HepG2 (cell line): ENCODE results near the gene P4HTM. TPM values are rescaled to one million over a fixed set of nuclear protein-coding genes. Genes with fewer than 3 reads are reported as not detected.

Experiments
- FOXC1 ChIP-seq: sonication (generic); formaldehyde crosslinking; IDR thresholded peaks from 2 replicates; pipeline ENCODE4 v1.8.0; 2022; ENCODE audit warnings: mild to moderate bottlenecking, missing genetic modification reagents, borderline replicate concordance
- HMG20B ChIP-seq: conservative IDR thresholded peaks from 2 replicates; pipeline ENCODE4 v1.6.1; 2016; ENCODE audit warnings: missing genetic modification reagents, missing compliant biosample characterization
- KAT8 ChIP-seq: IDR thresholded peaks from 2 replicates; pipeline ENCODE4 v1.6.1; 2016; ENCODE audit warnings: missing genetic modification reagents, missing compliant biosample characterization
- MED8 ChIP-seq: sonication (generic); formaldehyde crosslinking; IDR thresholded peaks from 2 replicates; pipeline ENCODE4 v1.8.1; 2023; ENCODE audit warnings: mild to moderate bottlenecking, missing genetic modification reagents; ENCODE audit not compliant: insufficient replicate concordance
- TOE1 ChIP-seq: sonication (generic); formaldehyde crosslinking; IDR thresholded peaks from 2 replicates; pipeline ENCODE4 v1.4.0; 2020; ENCODE audit warnings: mild to moderate bottlenecking, missing genetic modification reagents
- ZC3H13 ChIP-seq: sonication (generic); formaldehyde crosslinking; IDR thresholded peaks from 2 replicates; pipeline ENCODE4 v1.8.1; 2023; ENCODE audit warnings: mild to moderate bottlenecking, missing genetic modification reagents, moderate library complexity
- ZMAT3 ChIP-seq: sonication (generic); formaldehyde crosslinking; conservative IDR thresholded peaks from 2 replicates; pipeline ENCODE4 v1.7.0; 2021; ENCODE audit warnings: missing genetic modification reagents
- ZNF577 ChIP-seq: sonication (generic); formaldehyde crosslinking; IDR thresholded peaks from 2 replicates; pipeline ENCODE4 v1.4.0; 2020; ENCODE audit warnings: mild to moderate bottlenecking, low read depth, missing genetic modification reagents, borderline replicate concordance
- ZNF747 ChIP-seq: sonication (generic); formaldehyde crosslinking; IDR thresholded peaks from 2 replicates; pipeline ENCODE4 v1.8.1; 2023; ENCODE audit warnings: missing genetic modification reagents, mild to moderate bottlenecking, borderline replicate concordance
- ZNF749 ChIP-seq: sonication (generic); formaldehyde crosslinking; IDR thresholded peaks from 2 replicates; pipeline ENCODE4 v1.8.0; 2022; ENCODE audit warnings: mild to moderate bottlenecking, missing genetic modification reagents, moderate library complexity, borderline replicate concordance
- polyA plus RNA-seq, 8 experiments: library from polyadenylated mRNA; depleted of rRNA in 3 of 8; stranded (reverse) in 7 of 8; unstranded in 1 of 8; fragments of >200 nt; fragmentation: Illumina TruSeq in 4 of 8; extraction: Trizol in 4 of 8; gene quantifications; 2 replicates each; pipeline versions ENCODE4 v1.2.1 to v1.2.3, GENCODE V29; 2011 to 2016; ENCODE audit warnings: low read depth in 4 of 8, missing spikeins in 1 of 8, mixed read lengths in 1 of 8; ENCODE audit not compliant: insufficient read depth in 1 of 8
- total RNA-seq, 5 experiments: library from RNA; depleted of rRNA; stranded (reverse); fragments of >200 nt; fragmentation: Illumina TruSeq; extraction: Trizol; gene quantifications; 2 replicates each; pipeline ENCODE4 v1.2.3, GENCODE V29; 2016; ENCODE audit warnings: low read depth in 1 of 5
- TF ChIP-seq, protein P1 (sequence below): sonication (generic); formaldehyde crosslinking; IDR thresholded peaks from 2 replicates; pipeline ENCODE4 v1.5.0; 2020; ENCODE audit warnings: missing genetic modification reagents
- TF ChIP-seq, protein P2 (sequence below): sonication (generic); formaldehyde crosslinking; IDR thresholded peaks from 2 replicates; pipeline ENCODE4 v1.4.0; 2020; ENCODE audit warnings: mild to moderate bottlenecking, missing genetic modification reagents
- TF ChIP-seq, protein P3 (sequence below): sonication (generic); formaldehyde crosslinking; IDR thresholded peaks from 2 replicates; pipeline ENCODE4 v1.5.0; 2020; ENCODE audit warnings: mild to moderate bottlenecking, missing genetic modification reagents, borderline replicate concordance
- TF ChIP-seq, protein P4 (sequence below): sonication (generic); formaldehyde crosslinking; IDR thresholded peaks from 2 replicates; pipeline ENCODE4 v1.8.1; 2022; ENCODE audit warnings: mild to moderate bottlenecking, missing genetic modification reagents
- TF ChIP-seq, protein P5 (sequence below): sonication (generic); formaldehyde crosslinking; IDR thresholded peaks from 2 replicates; pipeline ENCODE4 v1.8.1; 2023; ENCODE audit warnings: mild to moderate bottlenecking, missing genetic modification reagents
- TF ChIP-seq, protein P6 (sequence below): IDR thresholded peaks from 2 replicates; pipeline ENCODE4 v1.6.1; 2018; ENCODE audit warnings: missing genetic modification reagents
- TF ChIP-seq, protein P7 (sequence below): sonication (generic); formaldehyde crosslinking; IDR thresholded peaks from 2 replicates; pipeline ENCODE4 v1.8.0; 2022; ENCODE audit warnings: mild to moderate bottlenecking, missing genetic modification reagents, borderline replicate concordance

The P4HTM gene
- total and polyA plus RNA-seq, 2 of the 13 experiments (the other 11 are each of a cell fraction or from before 2014, with no cell fraction given): 0.01 TPM; not detected in 1

DNA sequence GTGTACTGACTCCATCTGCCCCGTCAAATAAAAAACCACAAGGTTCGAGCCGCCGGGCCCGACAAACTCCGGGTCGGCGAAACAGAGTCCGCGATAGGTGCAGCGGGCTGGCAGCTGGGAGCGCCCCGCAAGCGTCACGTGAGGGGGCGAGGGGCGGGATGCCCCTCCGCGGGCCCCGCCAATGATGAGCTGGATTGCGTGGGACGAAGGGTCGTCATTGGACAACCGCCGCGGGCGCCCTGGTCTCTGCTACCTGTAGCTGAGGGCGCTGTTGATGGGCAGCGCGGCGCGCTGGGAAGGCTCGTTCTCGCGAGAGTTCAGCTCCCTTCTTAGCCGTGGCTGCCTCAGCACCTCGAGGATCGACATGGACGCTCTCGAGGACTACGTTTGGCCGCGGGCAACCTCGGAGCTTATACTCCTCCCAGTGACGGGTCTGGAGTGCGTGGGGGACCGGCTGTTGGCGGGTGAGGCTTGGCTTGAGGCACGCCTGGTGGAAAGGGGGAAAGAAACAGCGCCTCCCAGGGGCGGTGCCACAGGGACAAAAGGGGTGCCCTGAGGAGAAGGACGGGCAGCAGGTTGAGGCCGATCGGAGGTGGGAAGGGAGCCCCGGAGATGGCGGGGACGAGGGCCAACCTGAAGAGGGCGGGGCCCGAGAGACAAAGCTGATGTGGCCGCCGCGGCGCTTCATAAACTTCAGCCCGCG is 17.2 kb downstream of the P4HTM start, which contains the start of gene WDR6 (continued):
- TF ChIP-seq, protein P1, sequence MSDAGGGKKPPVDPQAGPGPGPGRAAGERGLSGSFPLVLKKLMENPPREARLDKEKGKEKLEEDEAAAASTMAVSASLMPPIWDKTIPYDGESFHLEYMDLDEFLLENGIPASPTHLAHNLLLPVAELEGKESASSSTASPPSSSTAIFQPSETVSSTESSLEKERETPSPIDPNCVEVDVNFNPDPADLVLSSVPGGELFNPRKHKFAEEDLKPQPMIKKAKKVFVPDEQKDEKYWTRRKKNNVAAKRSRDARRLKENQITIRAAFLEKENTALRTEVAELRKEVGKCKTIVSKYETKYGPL (CRISPR knock-in tag): no peak
- TF ChIP-seq HMG20B (CRISPR knock-in tag) (no peak), TOE1 (CRISPR knock-in tag) (no peak), ZMAT3 (0 out of 2 replicates have a peak, but pooled peaks have one; percentile 58), MED8 (CRISPR knock-in tag) (peak; percentile 57), ZC3H13 (CRISPR knock-in tag) (no peak), ZNF577 (no peak), FOXC1 (CRISPR knock-in tag) (peak; percentile 92), KAT8 (CRISPR knock-in tag) (peak; percentile 73; the same call in 1 of the 2 replicates), ZNF749 (CRISPR knock-in tag) (no peak), ZNF747 (CRISPR knock-in tag) (peak; percentile 94)
- TF ChIP-seq, protein P2, sequence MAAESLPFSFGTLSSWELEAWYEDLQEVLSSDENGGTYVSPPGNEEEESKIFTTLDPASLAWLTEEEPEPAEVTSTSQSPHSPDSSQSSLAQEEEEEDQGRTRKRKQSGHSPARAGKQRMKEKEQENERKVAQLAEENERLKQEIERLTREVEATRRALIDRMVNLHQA (CRISPR knock-in tag): no peak
- TF ChIP-seq, protein P3, sequence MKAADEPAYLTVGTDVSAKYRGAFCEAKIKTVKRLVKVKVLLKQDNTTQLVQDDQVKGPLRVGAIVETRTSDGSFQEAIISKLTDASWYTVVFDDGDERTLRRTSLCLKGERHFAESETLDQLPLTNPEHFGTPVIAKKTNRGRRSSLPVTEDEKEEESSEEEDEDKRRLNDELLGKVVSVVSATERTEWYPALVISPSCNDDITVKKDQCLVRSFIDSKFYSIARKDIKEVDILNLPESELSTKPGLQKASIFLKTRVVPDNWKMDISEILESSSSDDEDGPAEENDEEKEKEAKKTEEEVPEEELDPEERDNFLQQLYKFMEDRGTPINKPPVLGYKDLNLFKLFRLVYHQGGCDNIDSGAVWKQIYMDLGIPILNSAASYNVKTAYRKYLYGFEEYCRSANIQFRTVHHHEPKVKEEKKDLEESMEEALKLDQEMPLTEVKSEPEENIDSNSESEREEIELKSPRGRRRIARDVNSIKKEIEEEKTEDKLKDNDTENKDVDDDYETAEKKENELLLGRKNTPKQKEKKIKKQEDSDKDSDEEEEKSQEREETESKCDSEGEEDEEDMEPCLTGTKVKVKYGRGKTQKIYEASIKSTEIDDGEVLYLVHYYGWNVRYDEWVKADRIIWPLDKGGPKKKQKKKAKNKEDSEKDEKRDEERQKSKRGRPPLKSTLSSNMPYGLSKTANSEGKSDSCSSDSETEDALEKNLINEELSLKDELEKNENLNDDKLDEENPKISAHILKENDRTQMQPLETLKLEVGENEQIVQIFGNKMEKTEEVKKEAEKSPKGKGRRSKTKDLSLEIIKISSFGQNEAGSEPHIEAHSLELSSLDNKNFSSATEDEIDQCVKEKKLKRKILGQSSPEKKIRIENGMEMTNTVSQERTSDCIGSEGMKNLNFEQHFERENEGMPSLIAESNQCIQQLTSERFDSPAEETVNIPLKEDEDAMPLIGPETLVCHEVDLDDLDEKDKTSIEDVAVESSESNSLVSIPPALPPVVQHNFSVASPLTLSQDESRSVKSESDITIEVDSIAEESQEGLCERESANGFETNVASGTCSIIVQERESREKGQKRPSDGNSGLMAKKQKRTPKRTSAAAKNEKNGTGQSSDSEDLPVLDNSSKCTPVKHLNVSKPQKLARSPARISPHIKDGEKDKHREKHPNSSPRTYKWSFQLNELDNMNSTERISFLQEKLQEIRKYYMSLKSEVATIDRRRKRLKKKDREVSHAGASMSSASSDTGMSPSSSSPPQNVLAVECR: peak; percentile 92; the same call in 1 of the 2 replicates
- TF ChIP-seq, protein P4, sequence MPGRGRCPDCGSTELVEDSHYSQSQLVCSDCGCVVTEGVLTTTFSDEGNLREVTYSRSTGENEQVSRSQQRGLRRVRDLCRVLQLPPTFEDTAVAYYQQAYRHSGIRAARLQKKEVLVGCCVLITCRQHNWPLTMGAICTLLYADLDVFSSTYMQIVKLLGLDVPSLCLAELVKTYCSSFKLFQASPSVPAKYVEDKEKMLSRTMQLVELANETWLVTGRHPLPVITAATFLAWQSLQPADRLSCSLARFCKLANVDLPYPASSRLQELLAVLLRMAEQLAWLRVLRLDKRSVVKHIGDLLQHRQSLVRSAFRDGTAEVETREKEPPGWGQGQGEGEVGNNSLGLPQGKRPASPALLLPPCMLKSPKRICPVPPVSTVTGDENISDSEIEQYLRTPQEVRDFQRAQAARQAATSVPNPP (CRISPR knock-in tag): no peak
- TF ChIP-seq, protein P5, sequence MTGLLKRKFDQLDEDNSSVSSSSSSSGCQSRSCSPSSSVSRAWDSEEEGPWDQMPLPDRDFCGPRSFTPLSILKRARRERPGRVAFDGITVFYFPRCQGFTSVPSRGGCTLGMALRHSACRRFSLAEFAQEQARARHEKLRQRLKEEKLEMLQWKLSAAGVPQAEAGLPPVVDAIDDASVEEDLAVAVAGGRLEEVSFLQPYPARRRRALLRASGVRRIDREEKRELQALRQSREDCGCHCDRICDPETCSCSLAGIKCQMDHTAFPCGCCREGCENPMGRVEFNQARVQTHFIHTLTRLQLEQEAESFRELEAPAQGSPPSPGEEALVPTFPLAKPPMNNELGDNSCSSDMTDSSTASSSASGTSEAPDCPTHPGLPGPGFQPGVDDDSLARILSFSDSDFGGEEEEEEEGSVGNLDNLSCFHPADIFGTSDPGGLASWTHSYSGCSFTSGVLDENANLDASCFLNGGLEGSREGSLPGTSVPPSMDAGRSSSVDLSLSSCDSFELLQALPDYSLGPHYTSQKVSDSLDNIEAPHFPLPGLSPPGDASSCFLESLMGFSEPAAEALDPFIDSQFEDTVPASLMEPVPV (CRISPR knock-in tag): peak; percentile 75
- TF ChIP-seq, protein P6, sequence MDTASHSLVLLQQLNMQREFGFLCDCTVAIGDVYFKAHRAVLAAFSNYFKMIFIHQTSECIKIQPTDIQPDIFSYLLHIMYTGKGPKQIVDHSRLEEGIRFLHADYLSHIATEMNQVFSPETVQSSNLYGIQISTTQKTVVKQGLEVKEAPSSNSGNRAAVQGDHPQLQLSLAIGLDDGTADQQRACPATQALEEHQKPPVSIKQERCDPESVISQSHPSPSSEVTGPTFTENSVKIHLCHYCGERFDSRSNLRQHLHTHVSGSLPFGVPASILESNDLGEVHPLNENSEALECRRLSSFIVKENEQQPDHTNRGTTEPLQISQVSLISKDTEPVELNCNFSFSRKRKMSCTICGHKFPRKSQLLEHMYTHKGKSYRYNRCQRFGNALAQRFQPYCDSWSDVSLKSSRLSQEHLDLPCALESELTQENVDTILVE (CRISPR knock-in tag): no peak
- TF ChIP-seq, protein P7, sequence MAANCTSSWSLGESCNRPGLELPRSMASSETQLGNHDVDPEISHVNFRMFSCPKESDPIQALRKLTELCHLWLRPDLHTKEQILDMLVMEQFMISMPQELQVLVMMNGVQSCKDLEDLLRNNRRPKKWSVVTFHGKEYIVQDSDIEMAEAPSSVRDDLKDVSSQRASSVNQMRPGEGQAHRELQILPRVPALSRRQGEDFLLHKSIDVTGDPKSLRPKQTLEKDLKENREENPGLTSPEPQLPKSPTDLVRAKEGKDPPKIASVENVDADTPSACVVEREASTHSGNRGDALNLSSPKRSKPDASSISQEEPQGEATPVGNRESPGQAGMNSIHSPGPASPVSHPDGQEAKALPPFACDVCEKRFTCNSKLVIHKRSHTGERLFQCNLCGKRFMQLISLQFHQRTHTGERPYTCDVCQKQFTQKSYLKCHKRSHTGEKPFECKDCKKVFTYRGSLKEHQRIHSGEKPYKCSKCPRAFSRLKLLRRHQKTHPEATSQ (CRISPR knock-in tag): 0 out of 2 replicates have a peak, but pooled peaks have one; percentile 45
